Measurements from ENCODE around the gene TWNK.

TWNK gene

GRCh38 chr10:100998183-100998990, 11.0 kb downstream of the TWNK start:
- peak; percentile 59 for DNase-seq

GRCh38 chr10:100998991-100999741, 11.8 kb downstream of the TWNK start:
- peak; percentile 75 for DNase-seq

- DNase-seq = no peak
Observed at GRCh38 chr10:100999742-101000126, 12.4 kb downstream of the TWNK start, which contains the start of gene LZTS2. TSS of gene LZTS2 (plus strand) at chr10:100999808. CDS start at chr10:101002539, 2,731 bp downstream.

GRCh38 chr10:101000127-101000914, 13.0 kb downstream of the TWNK start:
- DNase-seq = no peak

GRCh38 chr10:101000915-101001658, 13.7 kb downstream of the TWNK start:
- DNase-seq = no peak

GRCh38 chr10:101001659-101002035, 14.3 kb downstream of the TWNK start:
- no peak for DNase-seq

- DNase-seq = no peak
Observed at GRCh38 chr10:101002456-101002855, 15.1 kb downstream of the TWNK start.

GRCh38 chr10:101003639-101004206, 16.4 kb downstream of the TWNK start:
- no peak for DNase-seq

GRCh38 chr10:101005361-101005760, 18.0 kb downstream of the TWNK start:
- no peak for DNase-seq

- DNase-seq = no peak
Observed at GRCh38 chr10:101005869-101006567, 18.7 kb downstream of the TWNK start.

GRCh38 chr10:101006593-101007098, 19.3 kb downstream of the TWNK start:
- DNase-seq = no peak

GRCh38 chr10:101007099-101007711, 19.9 kb downstream of the TWNK start:
- DNase-seq = no peak

- DNase-seq = no peak
Observed at GRCh38 chr10:101007915-101008822, 20.8 kb downstream of the TWNK start.

GRCh38 chr10:101008823-101009423, 21.6 kb downstream of the TWNK start:
- no peak for DNase-seq

- no peak for DNase-seq
Observed at GRCh38 chr10:101010329-101010728, 23.0 kb downstream of the TWNK start.

GRCh38 chr10:101011517-101012423, 24.4 kb downstream of the TWNK start:
- DNase-seq = no peak

- peak; percentile 74 for DNase-seq
Observed at GRCh38 chr10:101012525-101013364, 25.4 kb downstream of the TWNK start.
